Gastroesophageal sphincter (tissue), 4 donors: ENCODE data around the gene OASL. TPM values are rescaled to one million over a fixed set of nuclear protein-coding genes. Genes with fewer than 3 reads are reported as not detected.
"Not testable (repeated sequence)": the region's sequence is repeated elsewhere in the genome, so short reads cannot be mapped to it uniquely, and the experiment has no call there.

Experiments used
- ATAC-seq: fragments of 150-250 bp; one replicate; pipeline ENCODE4 v1.9.1; 2016; ENCODE audit warnings: mild to moderate bottlenecking, moderate library complexity
- H3K27ac ChIP-seq, 4 donors: fragments of 200-600 bp; sonication (generic) in 3 of 4; 1 replicate in 3 of 4; 2 replicates in 1 of 4; pipeline ENCODE4 v1.5.1; 2016 to 2019
- H3K27me3 ChIP-seq: fragments of 200-600 bp; sonication (generic); one replicate; pipeline ENCODE4 v1.5.1; 2019
- H3K36me3 ChIP-seq, 2 donors: fragments of 200-600 bp; sonication (generic); one replicate each; pipeline ENCODE4 v1.5.1; 2019; ENCODE audit warnings: control low read depth in 1 of 2
- H3K4me1 ChIP-seq, 3 donors: fragments of 200-600 bp; sonication (generic); 1 replicate in 2 of 3; 2 replicates in 1 of 3; pipeline ENCODE4 v1.5.1; 2016 to 2019; ENCODE audit warnings: control low read depth in 2 of 3
- H3K4me3 ChIP-seq, 2 donors: fragments of 200-600 bp; sonication (generic); one replicate each; pipeline ENCODE4 v1.5.1; 2019; ENCODE audit warnings: mild to moderate bottlenecking in 1 of 2, moderate library complexity in 1 of 2
- H3K9me3 ChIP-seq, 3 donors: fragments of 200-600 bp; sonication (generic); one replicate each; pipeline ENCODE4 v1.5.1; 2017 to 2019; ENCODE audit warnings: control low read depth in 2 of 3
- EP300 ChIP-seq: sonication (generic); formaldehyde crosslinking; IDR thresholded peaks from one replicate; pipeline ENCODE4 v1.6.1; 2017; ENCODE audit warnings: antibody characterized with exemption, mild to moderate bottlenecking
- POLR2A ChIP-seq, 2 donors: fragments of 450-650 bp; IDR thresholded peaks; one replicate each; pipeline ENCODE4 v1.6.1; 2017; ENCODE audit warnings: antibody characterized with exemption in 2 of 2, mild to moderate bottlenecking in 2 of 2, moderate library complexity in 1 of 2
- POLR2AphosphoS5 ChIP-seq: sonication (generic); formaldehyde crosslinking; IDR thresholded peaks from one replicate; pipeline ENCODE4 v1.6.1; 2017; ENCODE audit warnings: antibody characterized with exemption
- WGBS, 2 donors: methylation state at CpG; one replicate each; pipeline ENCODE4 v1.1.5; 2018; ENCODE audit warnings: low coverage in 1 of 2; 5-methylcytosine and 5-hydroxymethylcytosine counted together
- total RNA-seq, 4 donors: library from RNA; depleted of rRNA; stranded (reverse); fragments of >200 nt; gene quantifications; one replicate each; pipeline ENCODE4 v1.1.0, GENCODE V29; 2016
- TF ChIP-seq, protein P1 (sequence below), 4 experiments: fragments of 200-600 bp in 2 of 4; fragments of 450-650 bp in 2 of 4; sonication (generic) in 1 of 4; IDR thresholded peaks; one replicate each; pipeline ENCODE4 v1.5.1; 2017 to 2019; ENCODE audit warnings: antibody characterized with exemption in 4 of 4, mild to moderate bottlenecking in 2 of 4, moderate library complexity in 2 of 4

The OASL gene
- total RNA-seq, 4 donors from 2014 or later = 0.31 to 3.0 (median 0.38) TPM

DNA sequence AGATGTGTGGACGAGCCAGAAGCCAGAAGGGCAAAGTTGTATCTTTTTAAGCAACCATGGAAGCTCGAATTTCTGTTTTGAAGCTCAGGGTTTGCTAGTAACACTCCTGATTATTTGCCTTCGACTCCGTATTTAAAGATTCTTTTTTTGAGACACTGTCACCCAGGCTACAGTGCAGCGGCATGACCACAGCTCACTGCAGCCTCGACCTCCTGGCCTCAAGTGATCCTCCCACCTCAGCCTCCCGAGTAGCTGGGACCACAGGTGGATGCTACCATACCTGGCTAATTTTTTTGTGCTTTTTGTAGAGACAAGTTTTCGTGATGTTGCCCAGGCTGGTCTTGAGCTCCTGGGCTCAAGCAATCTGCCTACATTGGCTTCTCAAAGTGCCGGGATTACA lies 18.7 kb upstream of the OASL start:
- no peak for TF ChIP-seq EP300
- no peak for TF ChIP-seq POLR2A (IDR thresholded peaks at IDR 0.05)
- TF ChIP-seq, protein P1, sequence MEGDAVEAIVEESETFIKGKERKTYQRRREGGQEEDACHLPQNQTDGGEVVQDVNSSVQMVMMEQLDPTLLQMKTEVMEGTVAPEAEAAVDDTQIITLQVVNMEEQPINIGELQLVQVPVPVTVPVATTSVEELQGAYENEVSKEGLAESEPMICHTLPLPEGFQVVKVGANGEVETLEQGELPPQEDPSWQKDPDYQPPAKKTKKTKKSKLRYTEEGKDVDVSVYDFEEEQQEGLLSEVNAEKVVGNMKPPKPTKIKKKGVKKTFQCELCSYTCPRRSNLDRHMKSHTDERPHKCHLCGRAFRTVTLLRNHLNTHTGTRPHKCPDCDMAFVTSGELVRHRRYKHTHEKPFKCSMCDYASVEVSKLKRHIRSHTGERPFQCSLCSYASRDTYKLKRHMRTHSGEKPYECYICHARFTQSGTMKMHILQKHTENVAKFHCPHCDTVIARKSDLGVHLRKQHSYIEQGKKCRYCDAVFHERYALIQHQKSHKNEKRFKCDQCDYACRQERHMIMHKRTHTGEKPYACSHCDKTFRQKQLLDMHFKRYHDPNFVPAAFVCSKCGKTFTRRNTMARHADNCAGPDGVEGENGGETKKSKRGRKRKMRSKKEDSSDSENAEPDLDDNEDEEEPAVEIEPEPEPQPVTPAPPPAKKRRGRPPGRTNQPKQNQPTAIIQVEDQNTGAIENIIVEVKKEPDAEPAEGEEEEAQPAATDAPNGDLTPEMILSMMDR (IDR thresholded peaks at IDR 0.05) = no peak
- TF ChIP-seq POLR2AphosphoS5 = no peak
- peaks cover 0 to 13% (median 0%) of the 10 kb centered on the region in 3 donors for H3K4me1 ChIP-seq
- no peaks in the 10 kb centered on the region for H3K9me3 ChIP-seq
- no peak for ATAC-seq
- 65 to 76% methylated on average over 4 to 9 of the region's 9 CpGs for WGBS, 2 donors
- H3K4me3 ChIP-seq = no peak overlapping the region
- no peaks in the 10 kb centered on the region for H3K36me3 ChIP-seq
- no peak overlapping the region for H3K27ac ChIP-seq
- peaks cover 22% of the 10 kb centered on the region for H3K27me3 ChIP-seq

DNA sequence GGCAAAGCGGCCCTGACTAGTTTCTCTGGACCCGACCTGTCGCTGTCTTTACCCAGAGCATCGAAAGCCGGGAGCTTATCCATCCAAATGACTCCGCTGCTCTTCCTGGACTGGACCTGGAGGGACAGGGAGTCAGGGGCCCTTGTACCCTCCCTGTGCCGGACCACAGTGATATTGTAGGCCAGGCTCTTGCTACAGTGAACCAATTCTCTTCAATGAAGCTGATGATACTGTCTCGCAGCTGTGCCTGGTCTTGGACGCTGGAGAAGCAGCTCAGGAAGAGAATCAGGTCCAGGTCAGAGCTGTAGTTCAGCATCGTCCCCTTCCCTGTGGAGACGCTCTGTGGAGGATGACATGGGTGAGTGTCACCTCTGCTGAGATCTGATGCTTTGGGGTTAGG lies 14.7 kb upstream of the OASL start:
- TF ChIP-seq POLR2AphosphoS5 (no peak), EP300 (no peak), POLR2A (IDR thresholded peaks at IDR 0.05) (no peak)
- TF ChIP-seq, protein P1 (IDR thresholded peaks at IDR 0.05) = no peak
- Histone ChIP-seq H3K4me3 (no peak overlapping the region), H3K36me3 (no peaks in the 10 kb centered on the region), H3K27ac (no peak overlapping the region), H3K9me3 (no peaks in the 10 kb centered on the region), H3K27me3 (peaks cover 14% of the 10 kb centered on the region), H3K4me1 (no peaks in the 10 kb centered on the region)
- no peak for ATAC-seq
- WGBS, 2 donors = 74 to 93% methylated on average over 3 to 5 of the region's 11 CpGs

DNA sequence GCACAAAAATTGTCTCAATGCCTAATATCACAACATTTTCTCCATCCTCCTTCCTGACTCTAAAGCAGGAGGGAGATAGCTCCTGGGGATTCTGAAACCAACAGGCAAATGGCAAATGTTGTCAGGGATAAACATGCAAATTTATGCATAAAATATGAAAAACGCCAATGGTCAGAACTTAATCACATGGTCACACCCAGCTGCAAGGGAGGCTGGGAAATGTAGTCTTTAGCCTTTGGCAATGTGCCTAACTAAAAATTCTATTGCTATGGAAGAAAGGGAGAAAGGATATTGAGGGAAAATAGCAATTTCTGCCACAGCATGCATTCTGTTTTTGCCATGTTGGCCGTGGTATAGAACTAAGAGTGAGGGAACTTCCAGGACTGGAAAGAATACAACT lies 11.7 kb upstream of the OASL start:
- Histone ChIP-seq H3K27ac (no peak overlapping the region), H3K4me1 (no peaks in the 10 kb centered on the region), H3K27me3 (peaks cover 33% of the 10 kb centered on the region), H3K36me3 (no peaks in the 10 kb centered on the region), H3K4me3 (no peak overlapping the region), H3K9me3 (no peaks in the 10 kb centered on the region)
- 33 to 69% methylated on average over 2 of the region's 2 CpGs for WGBS, 2 donors
- no peak for ATAC-seq
- TF ChIP-seq POLR2AphosphoS5 (no peak), POLR2A (IDR thresholded peaks at IDR 0.05) (no peak), EP300 (no peak)
- TF ChIP-seq, protein P1 (IDR thresholded peaks at IDR 0.05) = no peak

- no peaks in the 10 kb centered on the region for H3K9me3 ChIP-seq
- TF ChIP-seq POLR2A (IDR thresholded peaks at IDR 0.05) = no peak
- no peak for TF ChIP-seq POLR2AphosphoS5
- TF ChIP-seq, protein P1 (IDR thresholded peaks at IDR 0.05) = no peak
- no peak for TF ChIP-seq EP300
- H3K4me1 ChIP-seq = no peaks in the 10 kb centered on the region
- ATAC-seq = no peak
- no peak overlapping the region for H3K4me3 ChIP-seq
- peaks cover 46% of the 10 kb centered on the region for H3K27me3 ChIP-seq
- WGBS, 2 donors = 55 to 80% methylated on average over 1 to 2 of the region's 7 CpGs
- H3K36me3 ChIP-seq = no peaks in the 10 kb centered on the region
- H3K27ac ChIP-seq = no peak overlapping the region
These were observed 9.4 kb upstream of the OASL start for GRCh38 chr12:121048442-121048841.

DNA sequence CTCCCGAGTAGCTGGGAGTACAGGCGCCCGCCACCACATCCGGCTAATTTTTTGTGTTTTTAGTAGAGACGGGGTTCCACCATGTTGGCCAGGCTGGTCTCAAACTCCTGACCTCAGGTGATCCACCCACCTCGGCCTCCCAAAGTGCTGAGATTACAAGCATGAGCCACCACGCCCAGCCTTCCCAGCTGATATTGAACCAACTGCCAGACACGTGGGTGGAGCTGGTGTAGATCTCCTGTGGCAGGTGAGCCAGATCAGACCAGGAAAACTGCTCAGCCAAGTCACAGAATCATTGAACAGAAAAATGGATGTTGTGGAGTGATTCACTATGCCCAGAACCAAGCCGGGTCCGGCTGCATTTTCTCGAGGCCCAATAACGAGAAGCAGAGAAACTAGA lies 8.4 kb upstream of the OASL start:
- not testable (repeated sequence) for H3K9me3 ChIP-seq, ATAC-seq, H3K27ac ChIP-seq, H3K36me3 ChIP-seq, H3K4me1 ChIP-seq, H3K4me3 ChIP-seq
- WGBS, 2 donors = 72 to 94% methylated on average over 4 to 9 of the region's 12 CpGs
- peaks cover 55% of the 10 kb centered on the region for H3K27me3 ChIP-seq

- no peaks in the 10 kb centered on the region for H3K4me1 ChIP-seq
- TF ChIP-seq POLR2A (IDR thresholded peaks at IDR 0.05) (no peak), POLR2AphosphoS5 (no peak), EP300 (no peak)
- TF ChIP-seq, protein P1 (IDR thresholded peaks at IDR 0.05) = no peak
- ATAC-seq = no peak
- no peak overlapping the region for H3K27ac ChIP-seq
- no peaks in the 10 kb centered on the region for H3K36me3 ChIP-seq
- WGBS, 2 donors = 66 to 80% methylated on average over 2 to 4 of the region's 4 CpGs
- H3K27me3 ChIP-seq = peaks cover 51% of the 10 kb centered on the region
- H3K9me3 ChIP-seq = no peaks in the 10 kb centered on the region
- H3K4me3 ChIP-seq = no peak overlapping the region
These were observed 4.0 kb upstream of the OASL start for GRCh38 chr12:121043067-121043466.
